K562 (cell line): ENCODE data around the gene PBXIP1. TPM values are rescaled to one million over a fixed set of nuclear protein-coding genes. Genes with fewer than 3 reads are reported as not detected.
A peak's percentile ranks its signal among the peaks of the same experiment; 100 is the strongest.

Experiments used
- ATAC-seq: fragments of 200-7000 bp; cut with Tn5 transposase; 3 replicates; pipeline ENCODE4 v1.9.1; 2020; ENCODE audit warnings: moderate library complexity
- BruUV-seq: library from RNA; stranded (reverse); fragments of 400-500 nt; replicated peaks from 2 replicates; lab custom pipeline; 2021; lab: Mats Ljungman, UMichigan
- CTCF ChIA-PET: fragments of 300-600 bp; formaldehyde crosslinking; extraction: SDS; loops from one replicate; lab custom pipeline; 2021; ENCODE audit warnings: low intra/inter-chr PET ratio; lab: Yijun Ruan, JAX
- POLR2A ChIA-PET: fragments of 300-600, 350-650 bp; sonication (Branson Sonifier 250); formaldehyde crosslinking; extraction: SDS; loops from one replicate; lab custom pipeline; 2021; ENCODE audit warnings: antibody characterized with exemption, inconsistent platforms; lab: Yijun Ruan, JAX
- DNase-seq, 4 experiments: peaks; one replicate each; pipeline versions ENCODE4 v3.0.0 to v3.0.0-alpha.2; 2011 to 2018; ENCODE audit warnings: low spot score in 3 of 4, mixed read lengths in 3 of 4; ENCODE audit errors: extremely low read depth in 1 of 4
- FAIRE-seq: peaks from 2 replicates; lab custom pipeline; 2011; peaks lifted over from hg19 to GRCh38; lab: Jason Lieb, UNC
- H2AFZ ChIP-seq: 2 replicates; pipeline ENCODE4 v1.6.0; 2011; ENCODE audit warnings: low read depth, low read length, control low read depth, inconsistent platforms
- H3K27ac ChIP-seq: fragments of 200-600 bp; 3 replicates; pipeline ENCODE4 v1.8.0; 2011; ENCODE audit warnings: low read depth, mild to moderate bottlenecking, control low read depth, inconsistent platforms, low read length, moderate library complexity, mixed read lengths; ENCODE audit errors: extremely low read depth
- H3K27me3 ChIP-seq, 2 experiments: fragments of 300-600 bp in 1 of 2; 2 replicates in 1 of 2; 3 replicates in 1 of 2; pipeline versions ENCODE4 v1.6.0 to v1.8.0; 2011; ENCODE audit warnings: inconsistent platforms in 2 of 2, low read length in 2 of 2, mild to moderate bottlenecking in 1 of 2, mixed read lengths in 1 of 2, moderate library complexity in 1 of 2; ENCODE audit not compliant: control insufficient read depth in 2 of 2, insufficient read depth in 2 of 2
- H3K36me3 ChIP-seq: fragments of 300-600 bp; 3 replicates; pipeline ENCODE4 v1.8.0; 2011; ENCODE audit warnings: mild to moderate bottlenecking, low read length, inconsistent platforms; ENCODE audit not compliant: control insufficient read depth, insufficient read depth
- H3K4me1 ChIP-seq, 2 experiments: fragments of 200-600 bp in 1 of 2; replicated peaks in 1 of 2; 2 replicates in 1 of 2; 3 replicates in 1 of 2; pipeline versions ENCODE4 v1.5.1 to v1.8.0; 2011; ENCODE audit warnings: inconsistent platforms in 2 of 2, low read length in 2 of 2, mild to moderate bottlenecking in 1 of 2, mixed read lengths in 1 of 2, moderate library complexity in 1 of 2; ENCODE audit not compliant: control insufficient read depth in 2 of 2, insufficient read depth in 2 of 2
- H3K4me2 ChIP-seq: 2 replicates; pipeline ENCODE4 v1.6.1; 2011; ENCODE audit warnings: low read length, control low read depth, inconsistent platforms, mixed read lengths; ENCODE audit not compliant: insufficient read depth
- H3K4me3 ChIP-seq: fragments of 200-600 bp; sonication (generic), shearing (Covaris generic); 2 replicates; pipeline ENCODE4 v1.5.1; 2016; ENCODE audit warnings: control low read depth, inconsistent platforms
- H3K79me2 ChIP-seq: fragments of 200-600 bp; 3 replicates; pipeline ENCODE4 v1.8.0; 2011; ENCODE audit warnings: low read length, inconsistent platforms; ENCODE audit not compliant: control insufficient read depth, insufficient read depth
- H3K9ac ChIP-seq, 2 experiments: 2 replicates each; pipeline versions ENCODE4 v1.6.0 to v1.6.1; 2011; ENCODE audit warnings: low read depth in 2 of 2, low read length in 2 of 2, control low read depth in 1 of 2, inconsistent platforms in 1 of 2, mild to moderate bottlenecking in 1 of 2, mixed read lengths in 1 of 2; ENCODE audit not compliant: insufficient read depth in 1 of 2
- H3K9me1 ChIP-seq: one replicate; pipeline ENCODE4 v1.6.0; 2011; ENCODE audit warnings: inconsistent platforms, mild to moderate bottlenecking, low read length, moderate library complexity; ENCODE audit not compliant: control insufficient read depth, insufficient read depth
- H3K9me3 ChIP-seq: replicated peaks from 2 replicates; pipeline ENCODE4 v1.5.1; 2011; ENCODE audit warnings: low read depth, low read length, inconsistent platforms; ENCODE audit not compliant: control insufficient read depth, insufficient read depth
- H4K20me1 ChIP-seq: replicated peaks from 2 replicates; pipeline ENCODE4 v1.6.1; 2011; ENCODE audit warnings: low read length, inconsistent platforms, mixed read lengths; ENCODE audit not compliant: control insufficient read depth, insufficient read depth
- CHD1 ChIP-seq: fragments of 200-600 bp; sonication (generic); IDR thresholded peaks from one replicate; pipeline ENCODE4 v1.6.1; 2012; ENCODE audit warnings: mild to moderate bottlenecking, moderate library complexity, low read length, inconsistent platforms
- GABPA ChIP-seq: fragments of 200-800 bp; sonication (Bioruptor generic); conservative IDR thresholded peaks from 2 replicates; pipeline ENCODE4 v1.6.1; 2016; ENCODE audit warnings: low read depth, missing genetic modification characterization, missing compliant biosample characterization
- KHSRP ChIP-seq: fragments of 450-650 bp; IDR thresholded peaks from 2 replicates; pipeline ENCODE4 v1.6.1; 2017
- PURB ChIP-seq: sonication (generic); formaldehyde crosslinking; IDR thresholded peaks from 2 replicates; pipeline ENCODE4 v1.9.0; 2021; ENCODE audit warnings: low read depth, mild to moderate bottlenecking, missing genetic modification reagents
- RERE ChIP-seq: sonication (generic); formaldehyde crosslinking; IDR thresholded peaks from 2 replicates; pipeline ENCODE4 v1.8.0; 2023; ENCODE audit warnings: missing genetic modification reagents, mild to moderate bottlenecking, borderline replicate concordance
- ZBTB8A ChIP-seq: fragments of 450-650 bp; IDR thresholded peaks from 2 replicates; pipeline ENCODE4 v1.6.1; 2018; ENCODE audit warnings: mild to moderate bottlenecking, moderate library complexity; ENCODE audit not compliant: partially characterized antibody
- ZNF668 ChIP-seq: fragments of 250-450 bp; sonication (Bioruptor Pico); IDR thresholded peaks from 2 replicates; pipeline ENCODE4 v1.8.0; 2022; ENCODE audit warnings: mild to moderate bottlenecking, inconsistent platforms
- WGBS: fragments of 100-300 bp; shearing (Covaris generic); methylation state at CpG from one replicate; pipeline ENCODE4 v1.1.6; 2016; ENCODE audit warnings: low coverage, mixed read lengths; ENCODE audit not compliant: insufficient coverage; ENCODE audit errors: missing lambda C conversion rate; 5-methylcytosine and 5-hydroxymethylcytosine counted together
- in situ Hi-C: fragments of 300-500 bp; cut with MboI; formaldehyde crosslinking; loops from 4 replicates; pipeline ENCODE4 v1.15.0; 2018; ENCODE audit warnings: inconsistent platforms, mixed read lengths
- intact Hi-C: fragments of 100-400 bp; cut with micrococcal nuclease; formaldehyde crosslinking; loops from 2 replicates; pipeline ENCODE4 v1.14.2; 2022
- polyA plus RNA-seq, 8 experiments: library from polyadenylated mRNA; depleted of rRNA in 4 of 8; stranded (reverse) in 5 of 8; unstranded in 3 of 8; fragments of >200 nt; fragmentation: Nextera tagmentation in 2 of 8; fragmentation: Illumina TruSeq in 1 of 8; extraction: Ambion mirVana in 2 of 8; extraction: Trizol in 1 of 8; gene quantifications; 2 replicates each; pipeline versions ENCODE4 v1.2.1 to v1.2.3, GENCODE V29; 2011 to 2014; ENCODE audit warnings: inconsistent platforms in 1 of 8, missing spikeins in 1 of 8
- total RNA-seq, 7 experiments: library from RNA; depleted of rRNA in 6 of 7; stranded (reverse); fragments of >200 nt in 6 of 7; fragmentation: Illumina TruSeq in 2 of 7; extraction: Trizol in 2 of 7; gene quantifications; 2 replicates each; pipeline versions ENCODE4 v1.2.1 to v1.2.3, GENCODE V29; 2011 to 2021; ENCODE audit warnings: low replicate concordance in 1 of 7

Gene PBXIP1
- total and polyA plus RNA-seq, 9 of the 15 experiments (the other 6 are each of a cell fraction or from before 2014, with no cell fraction given) = 0.13 to 8.3 (median 5.8) TPM

GRCh38 chr1:155000411-155000725 lies 44.5 kb upstream of the PBXIP1 start:
- peak overlapping the region; percentile 71 for H3K4me3 ChIP-seq
- 6% methylated on average over 3 of the region's 13 CpGs for WGBS
- ChIA-PET POLR2A (interaction anchor here (0.6 to 8.2 kb wide), 12 partner anchors 11 to 1073 kb away, joined by 3 to 80 read pairs (median 4); partner anchors contain the start of genes FLAD1 and SHC1), CTCF (interaction anchor here (0.7 to 1.6 kb wide), 4 partner anchors 17 to 1489 kb away, joined by 3 to 6 read pairs (median 5); partner anchors contain the start of gene PYGO2)
- ATAC-seq (no peak), DNase-seq (no peak), FAIRE-seq (no peak)
- no peaks in the 10 kb centered on the region for H3K9me3 ChIP-seq
- peaks cover 11% of the 10 kb centered on the region; the same call in 2 of the 3 replicates for H3K36me3 ChIP-seq
- H4K20me1 ChIP-seq = no peaks in the 10 kb centered on the region
- H3K27ac ChIP-seq = peak overlapping the region; percentile 97
- no peaks in the 10 kb centered on the region for H3K27me3 ChIP-seq
- peak overlapping the region; percentile 90 to 96 for H3K9ac ChIP-seq
- H3K9me1 ChIP-seq = no peaks in the 10 kb centered on the region
- H3K4me2 ChIP-seq = peak overlapping the region; percentile 98
- no TSS peak for BruUV-seq
- peaks cover 35% of the 10 kb centered on the region for H3K79me2 ChIP-seq
- in situ Hi-C loops = no loop called here
- H3K4me1 ChIP-seq = peaks cover 32 to 60% of the 10 kb centered on the region in 2 experiments
- intact Hi-C loops = loop anchor here (2.0 to 5.0 kb wide), 4 partner anchors 40 to 443 kb away; partner anchors contain the start of genes EFNA3, PYGO2 and UBE2Q1
- H2AFZ ChIP-seq = peak overlapping the region; percentile 18; the same call in 1 of the 2 replicates
- TF ChIP-seq PURB (CRISPR knock-in tag) (no peak), ZNF668 (CRISPR knock-in tag) (no peak), KHSRP (no peak), RERE (CRISPR knock-in tag) (no peak), GABPA (0 out of 2 replicates have a peak, but pooled peaks have one; percentile 2), CHD1 (peak; percentile 67), ZBTB8A (no peak)
